HAP-1 (cell line): Measurements from ENCODE around the gene RYK.

ENCODE experiments used
- DNase-seq, 2 experiments: peaks; one replicate each; pipeline ENCODE4 v3.0.0-alpha.2; 2016 to 2020; ENCODE audit warnings: low spot score in 2 of 2
- H3K27me3 ChIP-seq: fragments of 250-450 bp; sonication (Bioruptor Pico); 2 replicates; pipeline ENCODE4 v1.5.1; 2020; ENCODE audit warnings: low read depth, mild to moderate bottlenecking, moderate library complexity
- H3K36me3 ChIP-seq: fragments of 250-450 bp; sonication (Bioruptor Pico); replicated peaks from 2 replicates; pipeline ENCODE4 v1.5.1; 2020; ENCODE audit warnings: mild to moderate bottlenecking
- H3K4me1 ChIP-seq: fragments of 250-450 bp; sonication (Bioruptor Pico); 2 replicates; pipeline ENCODE4 v1.5.1; 2020; ENCODE audit warnings: mild to moderate bottlenecking
- H3K4me3 ChIP-seq: fragments of 250-450 bp; sonication (Bioruptor Pico); 2 replicates; pipeline ENCODE4 v1.5.1; 2020; ENCODE audit warnings: mild to moderate bottlenecking, moderate library complexity
- H3K9me3 ChIP-seq: fragments of 250-450 bp; sonication (Bioruptor Pico); 2 replicates; pipeline ENCODE4 v1.5.1; 2020; ENCODE audit warnings: mild to moderate bottlenecking, moderate library complexity
- in situ Hi-C: fragments of 300-500 bp; cut with MboI; formaldehyde crosslinking; loops from 3 replicates; pipeline ENCODE4 v1.14.3; 2020; ENCODE audit warnings: low sequenced_read_pairs, inconsistent platforms, mixed read lengths

The RYK gene

GRCh38 chr3:134190250-134190649 is 60.4 kb downstream of the RYK start:
- no peak for DNase-seq
- in situ Hi-C loops, result no loop called here
- H3K4me1 ChIP-seq, result peaks cover 24% of the 10 kb centered on the region
- no peaks in the 10 kb centered on the region for H3K9me3 ChIP-seq
- H3K4me3 ChIP-seq, result no peak overlapping the region
- H3K27me3 ChIP-seq, result no peaks in the 10 kb centered on the region
- no peaks in the 10 kb centered on the region; the same call in 1 of the 2 replicates for H3K36me3 ChIP-seq

GRCh38 chr3:134189849-134190248 is 60.8 kb downstream of the RYK start:
- no peaks in the 10 kb centered on the region; the same call in 1 of the 2 replicates for H3K36me3 ChIP-seq
- in situ Hi-C loops, result no loop called here
- no peaks in the 10 kb centered on the region for H3K9me3 ChIP-seq
- H3K27me3 ChIP-seq, result no peaks in the 10 kb centered on the region
- no peak for DNase-seq
- H3K4me1 ChIP-seq, result peaks cover 24% of the 10 kb centered on the region
- H3K4me3 ChIP-seq, result no peak overlapping the region

- H3K4me3 ChIP-seq, result no peak overlapping the region
- in situ Hi-C loops, result no loop called here
- no peaks in the 10 kb centered on the region for H3K9me3 ChIP-seq
- peaks cover 14% of the 10 kb centered on the region for H3K4me1 ChIP-seq
- H3K36me3 ChIP-seq, result no peaks in the 10 kb centered on the region; the same call in 1 of the 2 replicates
- no peaks in the 10 kb centered on the region for H3K27me3 ChIP-seq
- no peak for DNase-seq
Measured at GRCh38 chr3:134186391-134186790, 64.3 kb downstream of the RYK start.

GRCh38 chr3:134180761-134181160 is 69.9 kb downstream of the RYK start:
- H3K4me1 ChIP-seq, result no peaks in the 10 kb centered on the region
- H3K27me3 ChIP-seq, result no peaks in the 10 kb centered on the region
- in situ Hi-C loops, result no loop called here
- DNase-seq, result no peak
- no peak overlapping the region for H3K4me3 ChIP-seq
- no peaks in the 10 kb centered on the region for H3K9me3 ChIP-seq
- H3K36me3 ChIP-seq, result no peaks in the 10 kb centered on the region

- Histone ChIP-seq H3K4me1 (no peaks in the 10 kb centered on the region), H3K27me3 (no peaks in the 10 kb centered on the region), H3K36me3 (no peaks in the 10 kb centered on the region), H3K4me3 (no peak overlapping the region), H3K9me3 (no peaks in the 10 kb centered on the region)
- peak in 1 of 2 experiments; percentile 15 for DNase-seq
- in situ Hi-C loops, result no loop called here
Measured at GRCh38 chr3:134179508-134179907, 71.2 kb downstream of the RYK start.

GRCh38 chr3:134163096-134163495 is 87.6 kb downstream of the RYK start:
- no peak for DNase-seq
- Histone ChIP-seq H3K27me3 (no peaks in the 10 kb centered on the region), H3K36me3 (peaks cover 5% of the 10 kb centered on the region; the same call in 1 of the 2 replicates), H3K4me3 (no peak overlapping the region), H3K9me3 (no peaks in the 10 kb centered on the region), H3K4me1 (peaks cover 6% of the 10 kb centered on the region)
- in situ Hi-C loops, result no loop called here

GRCh38 chr3:134161898-134162615 is 88.6 kb downstream of the RYK start:
- Histone ChIP-seq H3K36me3 (peaks cover 10% of the 10 kb centered on the region; the same call in 1 of the 2 replicates), H3K4me1 (peaks cover 6% of the 10 kb centered on the region), H3K4me3 (no peak overlapping the region), H3K9me3 (no peaks in the 10 kb centered on the region), H3K27me3 (no peaks in the 10 kb centered on the region)
- DNase-seq, result no peak
- in situ Hi-C loops, result no loop called here

GRCh38 chr3:134155446-134155845 is 95.2 kb downstream of the RYK start:
- H3K36me3 ChIP-seq, result peaks cover 26% of the 10 kb centered on the region
- no peaks in the 10 kb centered on the region for H3K4me1 ChIP-seq
- no peaks in the 10 kb centered on the region for H3K9me3 ChIP-seq
- in situ Hi-C loops, result no loop called here
- no peaks in the 10 kb centered on the region for H3K27me3 ChIP-seq
- H3K4me3 ChIP-seq, result no peak overlapping the region
- DNase-seq, result no peak

- in situ Hi-C loops, result no loop called here
- H3K9me3 ChIP-seq, result no peaks in the 10 kb centered on the region
- H3K27me3 ChIP-seq, result no peaks in the 10 kb centered on the region
- no peak overlapping the region for H3K4me3 ChIP-seq
- peaks cover 26% of the 10 kb centered on the region for H3K36me3 ChIP-seq
- H3K4me1 ChIP-seq, result no peaks in the 10 kb centered on the region
- no peak for DNase-seq
Measured at GRCh38 chr3:134153761-134154160, 96.9 kb downstream of the RYK start.

GRCh38 chr3:134150476-134150875 is 100.2 kb downstream of the RYK start:
- H3K9me3 ChIP-seq, result no peaks in the 10 kb centered on the region
- no peak for DNase-seq
- H3K36me3 ChIP-seq, result peaks cover 5% of the 10 kb centered on the region; the same call in 1 of the 2 replicates
- no peaks in the 10 kb centered on the region for H3K27me3 ChIP-seq
- in situ Hi-C loops, result no loop called here
- H3K4me3 ChIP-seq, result no peak overlapping the region
- no peaks in the 10 kb centered on the region for H3K4me1 ChIP-seq

GRCh38 chr3:134149286-134149685 is 101.4 kb downstream of the RYK start:
- no peak for DNase-seq
- Histone ChIP-seq H3K36me3 (no peaks in the 10 kb centered on the region; the same call in 1 of the 2 replicates), H3K9me3 (no peaks in the 10 kb centered on the region), H3K27me3 (no peaks in the 10 kb centered on the region), H3K4me3 (no peak overlapping the region), H3K4me1 (no peaks in the 10 kb centered on the region)
- in situ Hi-C loops, result no loop called here

GRCh38 chr3:134148534-134148933 is 102.1 kb downstream of the RYK start:
- Histone ChIP-seq H3K4me3 (no peak overlapping the region), H3K36me3 (no peaks in the 10 kb centered on the region; the same call in 1 of the 2 replicates), H3K4me1 (no peaks in the 10 kb centered on the region), H3K27me3 (no peaks in the 10 kb centered on the region), H3K9me3 (no peaks in the 10 kb centered on the region)
- in situ Hi-C loops, result no loop called here
- DNase-seq, result no peak

GRCh38 chr3:134147411-134147810 is 103.2 kb downstream of the RYK start:
- in situ Hi-C loops, result no loop called here

GRCh38 chr3:134146666-134147065 is 104.0 kb downstream of the RYK start:
- no peak for DNase-seq
- H3K4me3 ChIP-seq, result no peak overlapping the region
- no peaks in the 10 kb centered on the region for H3K36me3 ChIP-seq
- no peaks in the 10 kb centered on the region for H3K4me1 ChIP-seq
- in situ Hi-C loops, result no loop called here
- no peaks in the 10 kb centered on the region for H3K9me3 ChIP-seq
- no peaks in the 10 kb centered on the region for H3K27me3 ChIP-seq

More at GRCh38 chr3:134147411-134147810, 103.2 kb downstream of the RYK start:
- no peaks in the 10 kb centered on the region for H3K27me3 ChIP-seq
- H3K9me3 ChIP-seq, result no peaks in the 10 kb centered on the region
- no peaks in the 10 kb centered on the region for H3K36me3 ChIP-seq
- no peaks in the 10 kb centered on the region for H3K4me1 ChIP-seq
- no peak for DNase-seq
- no peak overlapping the region for H3K4me3 ChIP-seq

GRCh38 chr3:134145183-134145582 is 105.5 kb downstream of the RYK start:
- Histone ChIP-seq H3K27me3 (no peaks in the 10 kb centered on the region), H3K9me3 (no peaks in the 10 kb centered on the region), H3K36me3 (no peaks in the 10 kb centered on the region), H3K4me3 (no peak overlapping the region), H3K4me1 (no peaks in the 10 kb centered on the region)
- no peak for DNase-seq
- in situ Hi-C loops, result no loop called here
